Osteoblast (primary cell): ENCODE data around the gene OR2V2. TPM values are rescaled to one million over a fixed set of nuclear protein-coding genes. Genes with fewer than 3 reads are reported as not detected.

Experiments used
- DNase-seq: peaks from one replicate; pipeline ENCODE4 v3.0.0; 2011; ENCODE audit warnings: low spot score, mixed read lengths; ENCODE audit not compliant: insufficient read length; ENCODE audit errors: missing footprints
- H2AFZ ChIP-seq: 2 replicates; pipeline ENCODE4 v1.6.0; 2011; ENCODE audit warnings: mild to moderate bottlenecking, low read length
- H3K27ac ChIP-seq: 2 replicates; pipeline ENCODE4 v1.5.1; 2011; ENCODE audit warnings: mild to moderate bottlenecking, low read depth, low read length, moderate library complexity
- H3K27me3 ChIP-seq: 2 replicates; pipeline ENCODE4 v1.6.0; 2012; ENCODE audit warnings: mild to moderate bottlenecking, control low read depth, inconsistent platforms, low read length, moderate library complexity; ENCODE audit not compliant: insufficient read depth
- H3K36me3 ChIP-seq: 2 replicates; pipeline ENCODE4 v1.5.1; 2011; ENCODE audit warnings: mild to moderate bottlenecking, low read length, control low read depth, moderate library complexity; ENCODE audit not compliant: insufficient read depth
- H3K4me1 ChIP-seq: 2 replicates; pipeline ENCODE4 v1.5.1; 2011; ENCODE audit warnings: mild to moderate bottlenecking, low read length, control low read depth, moderate library complexity; ENCODE audit not compliant: insufficient read depth
- H3K4me2 ChIP-seq: 2 replicates; pipeline ENCODE4 v1.6.0; 2011; ENCODE audit warnings: mild to moderate bottlenecking, low read length; ENCODE audit not compliant: insufficient read depth
- H3K4me3 ChIP-seq: fragments of 200-600 bp; sonication (generic); 3 replicates; pipeline ENCODE4 v1.5.1; 2012; ENCODE audit warnings: mild to moderate bottlenecking, low read length, inconsistent platforms; ENCODE audit not compliant: insufficient read depth
- H3K79me2 ChIP-seq: 2 replicates; pipeline ENCODE4 v1.6.0; 2012; ENCODE audit warnings: mild to moderate bottlenecking, low read length, control low read depth, inconsistent platforms; ENCODE audit not compliant: insufficient read depth
- H3K9me3 ChIP-seq: 2 replicates; pipeline ENCODE4 v1.5.1; 2011; ENCODE audit warnings: low read depth, low read length, control low read depth
- H4K20me1 ChIP-seq: 2 replicates; pipeline ENCODE4 v1.6.0; 2012; ENCODE audit warnings: mild to moderate bottlenecking, low read length, control low read depth; ENCODE audit not compliant: insufficient read depth
- total RNA-seq: library from RNA; depleted of rRNA; stranded (reverse); fragments of >200 nt; gene quantifications from 2 replicates; pipeline ENCODE4 v1.2.3, GENCODE V29; 2012
- TF ChIP-seq, protein P1 (sequence below): IDR thresholded peaks from 2 replicates; pipeline ENCODE4 v1.5.1; 2011; ENCODE audit warnings: mild to moderate bottlenecking, low read depth, low read length, moderate library complexity; ENCODE audit errors: extremely low read depth

The OR2V2 gene
- total RNA-seq, 1 donor = not detected

DNA sequence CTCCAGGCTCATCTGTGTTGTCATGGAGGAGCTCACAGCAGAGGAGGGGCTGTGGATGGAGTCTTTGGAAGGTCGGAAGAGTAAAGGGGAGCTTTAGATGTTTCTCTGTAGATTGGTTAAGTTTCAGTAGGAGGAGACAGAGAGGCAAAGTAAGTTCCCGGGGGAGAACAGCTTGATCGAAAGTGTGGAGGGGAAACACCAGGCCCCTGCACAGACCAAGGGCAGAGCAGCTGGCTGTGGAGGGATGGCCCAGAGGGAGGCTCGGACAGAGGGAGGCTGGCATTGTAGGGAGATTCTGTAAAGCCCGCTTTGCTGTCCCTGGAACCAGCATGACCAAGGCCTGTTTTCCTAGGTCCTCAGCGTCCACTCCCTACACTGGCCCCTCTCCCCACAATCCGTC is 5.3 kb upstream of the OR2V2 start:
- Histone ChIP-seq H3K79me2 (no peaks in the 10 kb centered on the region), H4K20me1 (no peaks in the 10 kb centered on the region), H3K4me1 (no peaks in the 10 kb centered on the region), H3K27me3 (peaks cover 4% of the 10 kb centered on the region), H3K9me3 (no peaks in the 10 kb centered on the region), H3K4me3 (no peak overlapping the region), H3K27ac (no peak overlapping the region), H3K36me3 (no peaks in the 10 kb centered on the region), H2AFZ (no peak overlapping the region), H3K4me2 (no peak overlapping the region)
- TF ChIP-seq, protein P1, sequence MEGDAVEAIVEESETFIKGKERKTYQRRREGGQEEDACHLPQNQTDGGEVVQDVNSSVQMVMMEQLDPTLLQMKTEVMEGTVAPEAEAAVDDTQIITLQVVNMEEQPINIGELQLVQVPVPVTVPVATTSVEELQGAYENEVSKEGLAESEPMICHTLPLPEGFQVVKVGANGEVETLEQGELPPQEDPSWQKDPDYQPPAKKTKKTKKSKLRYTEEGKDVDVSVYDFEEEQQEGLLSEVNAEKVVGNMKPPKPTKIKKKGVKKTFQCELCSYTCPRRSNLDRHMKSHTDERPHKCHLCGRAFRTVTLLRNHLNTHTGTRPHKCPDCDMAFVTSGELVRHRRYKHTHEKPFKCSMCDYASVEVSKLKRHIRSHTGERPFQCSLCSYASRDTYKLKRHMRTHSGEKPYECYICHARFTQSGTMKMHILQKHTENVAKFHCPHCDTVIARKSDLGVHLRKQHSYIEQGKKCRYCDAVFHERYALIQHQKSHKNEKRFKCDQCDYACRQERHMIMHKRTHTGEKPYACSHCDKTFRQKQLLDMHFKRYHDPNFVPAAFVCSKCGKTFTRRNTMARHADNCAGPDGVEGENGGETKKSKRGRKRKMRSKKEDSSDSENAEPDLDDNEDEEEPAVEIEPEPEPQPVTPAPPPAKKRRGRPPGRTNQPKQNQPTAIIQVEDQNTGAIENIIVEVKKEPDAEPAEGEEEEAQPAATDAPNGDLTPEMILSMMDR = no peak
- DNase-seq = no peak

DNA sequence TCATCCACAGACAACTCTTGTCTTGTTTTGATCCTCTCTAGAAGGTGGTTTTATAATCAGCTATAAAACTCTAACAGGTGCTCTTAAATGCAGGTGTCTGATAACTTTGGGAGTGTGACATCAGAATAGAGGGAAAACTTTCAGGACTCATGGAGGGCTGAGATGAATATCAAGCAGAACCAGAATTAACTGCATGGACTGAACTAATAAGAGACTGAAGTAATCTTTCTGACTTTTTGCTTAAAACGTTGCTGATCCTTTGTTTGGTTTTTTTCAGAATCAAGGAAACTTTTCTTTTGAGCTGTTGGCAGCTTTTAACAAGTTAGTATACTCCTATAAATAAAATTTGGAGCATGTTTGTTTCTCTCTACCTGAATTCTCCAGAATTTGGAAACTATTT is 2.3 kb upstream of the OR2V2 start:
- Histone ChIP-seq H3K9me3 (no peaks in the 10 kb centered on the region), H3K27ac (no peak overlapping the region), H3K4me2 (no peak overlapping the region), H4K20me1 (no peaks in the 10 kb centered on the region), H3K36me3 (no peaks in the 10 kb centered on the region), H3K4me3 (no peak overlapping the region), H3K27me3 (peaks cover 10% of the 10 kb centered on the region), H3K4me1 (no peaks in the 10 kb centered on the region), H2AFZ (no peak overlapping the region), H3K79me2 (no peaks in the 10 kb centered on the region)
- TF ChIP-seq, protein P1 = no peak
- no peak for DNase-seq

DNA sequence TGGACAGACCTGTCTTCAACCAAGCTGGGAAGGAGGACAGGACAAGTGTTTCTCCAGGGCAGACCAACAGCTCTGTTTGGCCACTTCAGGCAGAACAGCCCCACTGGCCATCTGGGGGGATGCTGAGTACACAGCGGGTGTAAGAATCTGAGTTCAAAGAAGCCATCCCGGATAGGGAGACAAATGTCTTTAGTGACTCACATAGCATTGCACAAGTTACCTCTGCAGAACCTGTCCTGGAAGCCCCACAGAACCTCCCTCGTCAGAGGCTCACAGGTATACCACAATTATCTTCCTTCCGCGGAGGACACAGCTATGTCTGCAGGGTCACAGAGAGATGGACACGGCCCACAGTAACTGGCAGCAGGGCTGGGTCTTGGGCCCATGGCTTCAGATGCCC is 2.0 kb downstream of the OR2V2 start:
- Histone ChIP-seq H3K9me3 (no peaks in the 10 kb centered on the region), H3K79me2 (no peaks in the 10 kb centered on the region), H3K4me1 (no peaks in the 10 kb centered on the region), H3K27ac (no peak overlapping the region), H3K4me2 (no peak overlapping the region), H4K20me1 (no peaks in the 10 kb centered on the region), H2AFZ (no peak overlapping the region), H3K27me3 (peaks cover 9% of the 10 kb centered on the region), H3K36me3 (no peaks in the 10 kb centered on the region), H3K4me3 (no peak overlapping the region)
- no peak for DNase-seq
- TF ChIP-seq, protein P1 = no peak

DNA sequence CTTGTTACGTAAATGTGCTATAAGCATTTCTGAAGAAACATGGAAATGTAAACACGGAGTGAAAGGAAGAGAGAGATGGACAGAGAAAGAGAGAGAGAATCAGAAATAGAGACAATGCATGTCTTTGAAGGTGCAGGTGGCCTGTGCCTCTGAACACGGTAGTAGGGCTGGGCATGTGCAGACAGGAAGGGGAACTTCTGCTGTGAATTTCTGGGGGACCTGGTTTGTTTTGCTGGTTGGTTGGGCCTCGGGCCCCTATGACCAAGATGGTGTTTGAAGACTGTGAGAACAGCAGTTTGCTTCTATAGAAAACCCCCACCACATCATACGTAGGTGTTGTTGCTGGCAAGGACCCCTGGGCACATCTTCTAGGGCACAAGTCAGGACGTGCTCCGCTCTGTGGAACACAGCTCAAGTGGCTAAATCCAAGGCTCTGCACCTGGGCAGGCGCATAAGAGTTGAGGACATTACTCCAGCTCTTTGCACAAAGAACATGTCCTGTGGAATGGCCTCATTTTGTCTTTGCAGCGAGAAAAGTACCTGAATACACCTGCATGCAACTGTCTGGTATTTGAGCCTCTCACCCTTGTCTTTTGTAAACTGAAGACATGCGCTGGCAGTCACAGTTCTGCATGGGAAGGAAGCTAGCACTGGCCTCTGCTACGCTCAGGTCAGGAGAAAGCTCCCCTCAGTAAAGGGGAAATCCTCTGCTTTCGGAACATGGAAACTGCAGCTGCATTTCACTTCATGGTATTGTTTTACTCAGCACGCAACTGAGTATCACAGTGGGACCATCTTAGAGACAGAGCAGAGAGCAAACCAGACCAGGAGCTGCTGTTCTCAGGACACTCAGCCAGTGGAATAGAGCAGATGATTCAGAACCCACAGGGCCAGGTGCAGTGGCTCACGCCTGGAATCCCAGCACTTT is 2.7 kb downstream of the OR2V2 start:
- Histone ChIP-seq H3K27me3 (peaks cover 9% of the 10 kb centered on the region), H2AFZ (no peak overlapping the region), H3K79me2 (no peaks in the 10 kb centered on the region), H3K4me3 (no peak overlapping the region), H3K27ac (no peak overlapping the region), H3K4me1 (no peaks in the 10 kb centered on the region), H3K36me3 (no peaks in the 10 kb centered on the region), H3K4me2 (no peak overlapping the region), H3K9me3 (no peaks in the 10 kb centered on the region), H4K20me1 (no peaks in the 10 kb centered on the region)
- DNase-seq = no peak
- TF ChIP-seq, protein P1 = no peak
